ENCODE measurements around the gene UCHL1. TPM values are rescaled to one million over a fixed set of nuclear protein-coding genes. Genes with fewer than 3 reads are reported as not detected.
A peak's percentile ranks its signal among the peaks of the same experiment; 100 is the strongest.

The UCHL1 gene
- total RNA-seq, 4 donors from 2014 or later = 3.5 to 81.4 (median 46.4) TPM

DNA sequence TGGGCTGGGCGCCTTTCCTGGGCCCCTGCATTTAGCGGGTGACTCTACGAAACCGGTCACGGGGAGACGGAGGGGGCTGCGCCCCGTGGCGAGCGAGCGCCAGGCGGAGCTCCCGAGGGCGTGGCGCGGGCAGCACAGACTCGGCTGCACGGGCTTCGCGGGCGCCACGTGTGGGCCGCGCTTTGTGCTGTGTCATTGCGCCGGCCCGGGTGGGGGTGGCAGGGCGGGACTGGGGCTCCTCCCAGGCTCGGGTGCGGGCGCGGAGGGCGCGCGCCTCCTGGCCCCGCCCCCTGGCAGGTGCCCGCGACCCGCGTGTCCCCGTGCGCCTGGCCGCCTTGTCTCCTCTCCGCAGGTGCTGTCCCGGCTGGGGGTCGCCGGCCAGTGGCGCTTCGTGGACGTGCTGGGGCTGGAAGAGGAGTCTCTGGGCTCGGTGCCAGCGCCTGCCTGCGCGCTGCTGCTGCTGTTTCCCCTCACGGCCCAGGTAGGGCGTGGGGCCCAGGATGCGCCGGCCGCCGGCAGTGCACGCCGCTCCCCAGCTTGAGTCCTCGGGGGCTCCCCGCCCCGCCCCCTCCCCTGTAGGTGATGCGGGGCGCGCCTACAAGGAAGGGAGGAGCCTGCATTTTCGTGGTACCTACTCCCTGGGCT lies 651 bp downstream of the UCHL1 start:
- no peaks in the 10 kb centered on the region for H3K9me3 ChIP-seq
- peak overlapping the region; percentile 10 to 43 for H3K4me3 ChIP-seq
- H3K36me3 ChIP-seq = no peaks in the 10 kb centered on the region
- H3K27ac ChIP-seq = no peak overlapping the region
- intact Hi-C loops (cut with DNase I; ENCODE audit: low total_unique reads) = no loop called here
- peak in 1 of 2 donors; percentile 31 for DNase-seq
- peaks cover 0 to 9% of the 10 kb centered on the region in 2 donors for H3K4me1 ChIP-seq
- TF ChIP-seq POLR2A (IDR thresholded peaks at IDR 0.05) = no peak
- TF ChIP-seq, protein P1, sequence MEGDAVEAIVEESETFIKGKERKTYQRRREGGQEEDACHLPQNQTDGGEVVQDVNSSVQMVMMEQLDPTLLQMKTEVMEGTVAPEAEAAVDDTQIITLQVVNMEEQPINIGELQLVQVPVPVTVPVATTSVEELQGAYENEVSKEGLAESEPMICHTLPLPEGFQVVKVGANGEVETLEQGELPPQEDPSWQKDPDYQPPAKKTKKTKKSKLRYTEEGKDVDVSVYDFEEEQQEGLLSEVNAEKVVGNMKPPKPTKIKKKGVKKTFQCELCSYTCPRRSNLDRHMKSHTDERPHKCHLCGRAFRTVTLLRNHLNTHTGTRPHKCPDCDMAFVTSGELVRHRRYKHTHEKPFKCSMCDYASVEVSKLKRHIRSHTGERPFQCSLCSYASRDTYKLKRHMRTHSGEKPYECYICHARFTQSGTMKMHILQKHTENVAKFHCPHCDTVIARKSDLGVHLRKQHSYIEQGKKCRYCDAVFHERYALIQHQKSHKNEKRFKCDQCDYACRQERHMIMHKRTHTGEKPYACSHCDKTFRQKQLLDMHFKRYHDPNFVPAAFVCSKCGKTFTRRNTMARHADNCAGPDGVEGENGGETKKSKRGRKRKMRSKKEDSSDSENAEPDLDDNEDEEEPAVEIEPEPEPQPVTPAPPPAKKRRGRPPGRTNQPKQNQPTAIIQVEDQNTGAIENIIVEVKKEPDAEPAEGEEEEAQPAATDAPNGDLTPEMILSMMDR (IDR thresholded peaks at IDR 0.05) = no peak
- peaks cover 0 to 6% of the 10 kb centered on the region in 2 donors for H3K27me3 ChIP-seq

DNA sequence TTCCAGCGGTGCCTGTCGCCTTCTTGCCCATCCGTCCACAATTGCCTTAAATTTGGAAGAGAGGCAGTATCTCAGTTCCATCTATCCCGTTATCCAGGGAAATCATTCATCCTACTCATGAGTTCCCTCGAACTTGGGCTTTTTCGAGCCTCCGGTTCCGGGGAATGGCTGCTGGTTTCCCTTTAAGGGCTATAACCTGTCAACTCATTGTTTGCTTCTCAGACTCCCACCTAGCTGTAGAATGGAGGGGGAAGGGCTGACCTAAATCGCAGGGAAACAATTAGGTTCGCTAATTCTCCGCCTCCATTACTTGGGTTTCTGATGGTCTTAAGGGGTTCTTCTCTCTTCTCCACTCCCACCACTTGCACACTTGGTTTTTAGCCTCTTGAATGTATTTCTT lies 1.2 kb downstream of the UCHL1 start:
- Histone ChIP-seq H3K9me3 (no peaks in the 10 kb centered on the region), H3K4me3 (peak overlapping the region in 1 of 2 donors; percentile 43), H3K27ac (no peak overlapping the region), H3K27me3 (peaks cover 0 to 6% of the 10 kb centered on the region in 2 donors), H3K36me3 (no peaks in the 10 kb centered on the region), H3K4me1 (peaks cover 0 to 9% of the 10 kb centered on the region in 2 donors)
- no peak for TF ChIP-seq POLR2A (IDR thresholded peaks at IDR 0.05)
- TF ChIP-seq, protein P1 (IDR thresholded peaks at IDR 0.05) = no peak
- no peak for DNase-seq
- intact Hi-C loops (cut with DNase I; ENCODE audit: low total_unique reads) = no loop called here

DNA sequence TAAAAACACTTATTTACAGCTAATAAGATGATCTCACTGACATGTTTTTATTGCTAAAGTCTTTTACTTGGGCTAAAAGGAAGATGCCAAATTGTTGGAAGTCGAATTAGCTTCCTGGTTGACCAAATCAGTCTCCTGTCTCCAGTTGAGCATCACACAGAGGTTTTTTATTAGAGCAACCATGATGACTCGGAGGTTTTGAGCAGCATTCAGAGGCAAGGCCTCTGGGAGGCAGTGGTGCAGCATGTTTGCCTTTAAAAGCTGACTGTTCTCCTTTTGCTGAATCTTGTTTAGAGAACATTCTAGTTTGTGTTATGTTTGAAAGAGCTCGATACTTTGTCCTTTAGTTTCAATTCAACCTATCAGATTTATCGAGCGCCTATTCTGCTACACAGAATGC lies 2.1 kb downstream of the UCHL1 start:
- peaks cover 0 to 6% of the 10 kb centered on the region in 2 donors for H3K27me3 ChIP-seq
- peaks cover 0 to 9% of the 10 kb centered on the region in 2 donors for H3K4me1 ChIP-seq
- no peak overlapping the region for H3K27ac ChIP-seq
- no peak for DNase-seq
- H3K36me3 ChIP-seq = no peaks in the 10 kb centered on the region
- no peaks in the 10 kb centered on the region for H3K9me3 ChIP-seq
- intact Hi-C loops (cut with DNase I; ENCODE audit: low total_unique reads) = no loop called here
- no peak overlapping the region for H3K4me3 ChIP-seq
- TF ChIP-seq, protein P1 (IDR thresholded peaks at IDR 0.05) = no peak
- TF ChIP-seq POLR2A (IDR thresholded peaks at IDR 0.05) = no peak

DNA sequence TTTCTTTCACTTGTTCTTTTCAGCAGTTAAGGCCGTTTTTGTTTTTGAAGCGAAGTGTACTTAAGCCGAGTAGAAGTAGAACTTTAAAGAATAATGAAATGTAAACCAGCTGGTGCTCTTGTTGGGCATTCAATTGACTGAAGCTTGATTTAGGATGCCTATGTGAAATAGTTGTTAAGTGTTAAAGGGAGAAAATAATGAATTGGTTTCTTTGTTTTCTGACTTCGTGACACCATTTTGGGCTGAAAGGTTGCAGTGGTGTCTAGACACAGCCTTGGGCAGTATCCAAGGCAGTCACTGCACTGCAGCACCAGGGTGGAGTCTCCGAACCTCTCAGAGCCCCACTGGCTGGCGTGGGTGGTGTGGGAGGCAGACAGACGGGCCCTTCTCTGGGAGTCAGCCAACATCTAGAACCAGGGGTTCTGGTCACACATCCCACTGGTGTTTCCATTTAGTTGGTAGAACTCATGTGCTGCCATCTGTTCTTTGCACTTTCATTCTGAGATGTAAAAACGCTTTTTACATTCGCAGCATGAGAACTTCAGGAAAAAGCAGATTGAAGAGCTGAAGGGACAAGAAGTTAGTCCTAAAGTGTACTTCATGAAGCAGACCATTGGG lies 3.5 kb downstream of the UCHL1 start:
- Histone ChIP-seq H3K4me3 (no peak overlapping the region), H3K4me1 (peaks cover 0 to 9% of the 10 kb centered on the region in 2 donors), H3K27me3 (peaks cover 0 to 6% of the 10 kb centered on the region in 2 donors), H3K27ac (no peak overlapping the region), H3K36me3 (no peaks in the 10 kb centered on the region), H3K9me3 (no peaks in the 10 kb centered on the region)
- TF ChIP-seq, protein P1 (IDR thresholded peaks at IDR 0.05) = no peak
- no peak for TF ChIP-seq POLR2A (IDR thresholded peaks at IDR 0.05)
- no peak for DNase-seq
- intact Hi-C loops (cut with DNase I; ENCODE audit: low total_unique reads) = no loop called here

DNA sequence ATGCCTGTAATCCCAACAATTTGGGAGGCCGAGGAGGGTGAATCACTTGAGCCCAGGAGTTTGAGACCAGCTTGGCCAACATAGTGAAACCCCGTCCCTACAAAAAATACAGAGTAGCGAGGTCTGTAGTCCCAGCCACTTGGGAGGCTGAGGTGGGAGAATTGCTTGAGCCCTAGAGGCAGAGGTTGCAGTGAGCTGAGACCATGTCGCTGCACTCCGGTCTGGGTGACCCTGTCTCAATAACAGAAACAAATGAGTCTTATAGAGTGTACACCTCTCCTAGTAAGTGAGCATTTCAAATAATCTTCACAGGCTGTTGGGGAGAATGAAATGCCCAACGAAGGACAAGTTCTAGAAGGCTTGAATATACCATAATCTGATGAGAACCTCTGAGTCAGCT lies 5.5 kb downstream of the UCHL1 start:
- intact Hi-C loops (cut with DNase I; ENCODE audit: low total_unique reads) = no loop called here
- Histone ChIP-seq H3K4me1 (peaks cover 0 to 8% of the 10 kb centered on the region in 2 donors), H3K27ac (no peak overlapping the region), H3K36me3 (no peaks in the 10 kb centered on the region), H3K9me3 (no peaks in the 10 kb centered on the region), H3K27me3 (peaks cover 0 to 3% of the 10 kb centered on the region in 2 donors), H3K4me3 (no peak overlapping the region)
- TF ChIP-seq, protein P1 (IDR thresholded peaks at IDR 0.05) = no peak
- TF ChIP-seq POLR2A (IDR thresholded peaks at IDR 0.05) = no peak
- no peak for DNase-seq

Data from uterus (tissue), 4 donors.